ENCODE results near the gene CD58.

Gene CD58

DNA sequence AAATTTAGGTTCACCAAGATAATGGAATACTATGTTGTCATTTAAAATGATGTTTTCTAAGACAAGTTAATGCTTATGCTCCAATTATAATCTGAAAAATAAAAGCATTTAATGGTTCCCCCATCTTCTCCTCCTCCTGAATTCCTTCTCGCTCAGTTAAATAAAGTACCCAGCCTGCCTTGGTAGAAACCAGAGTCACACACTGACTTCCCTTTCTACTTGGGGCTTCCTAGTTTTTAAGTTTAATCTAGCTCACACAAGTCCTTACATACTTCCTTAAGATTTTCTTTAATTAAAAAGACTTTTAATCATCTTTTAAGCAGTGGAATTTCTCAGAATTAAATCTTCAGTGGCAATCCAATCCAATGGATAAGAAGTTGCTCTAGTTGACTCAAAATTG is 32.9 kb downstream of the CD58 start:
- DNase-seq, result peak; percentile 19

DNA sequence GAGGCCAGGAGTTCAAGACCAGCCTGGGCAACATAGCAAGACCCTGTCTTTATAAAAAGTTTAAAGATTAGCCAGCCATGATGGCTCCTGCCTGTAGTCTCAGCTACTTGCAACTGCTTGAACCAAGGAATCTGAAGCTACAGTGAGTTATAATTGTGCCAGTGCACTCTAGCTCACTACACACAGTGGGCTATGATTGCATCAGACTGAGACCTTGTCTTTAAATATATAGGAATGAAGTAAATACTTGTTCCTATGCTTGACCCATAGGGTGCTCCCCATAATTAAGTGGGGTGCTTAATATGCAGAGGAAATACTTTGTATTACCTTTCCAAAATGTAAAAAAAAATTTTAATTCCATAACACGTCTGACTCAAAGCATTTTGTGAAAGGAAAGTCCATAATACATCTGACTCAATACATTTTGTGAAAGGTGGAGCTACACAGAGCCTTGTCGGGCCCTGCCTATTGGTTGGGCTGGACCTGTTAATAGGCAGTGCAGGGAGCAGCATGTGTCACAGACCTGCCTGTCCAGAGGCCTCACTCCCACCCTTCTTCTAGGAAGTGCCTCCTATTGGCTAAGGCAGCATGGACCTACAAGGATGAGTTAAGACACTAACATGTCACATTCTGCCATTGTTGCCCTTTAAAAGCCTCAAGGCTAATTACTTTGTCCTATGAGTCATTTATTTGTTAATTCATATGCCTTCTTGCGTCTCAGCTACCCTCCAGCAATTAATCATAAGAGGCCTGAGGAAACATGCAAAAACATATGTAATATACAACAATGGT is 33.6 kb downstream of the CD58 start:
- DNase-seq, result peak; percentile 77

DNA sequence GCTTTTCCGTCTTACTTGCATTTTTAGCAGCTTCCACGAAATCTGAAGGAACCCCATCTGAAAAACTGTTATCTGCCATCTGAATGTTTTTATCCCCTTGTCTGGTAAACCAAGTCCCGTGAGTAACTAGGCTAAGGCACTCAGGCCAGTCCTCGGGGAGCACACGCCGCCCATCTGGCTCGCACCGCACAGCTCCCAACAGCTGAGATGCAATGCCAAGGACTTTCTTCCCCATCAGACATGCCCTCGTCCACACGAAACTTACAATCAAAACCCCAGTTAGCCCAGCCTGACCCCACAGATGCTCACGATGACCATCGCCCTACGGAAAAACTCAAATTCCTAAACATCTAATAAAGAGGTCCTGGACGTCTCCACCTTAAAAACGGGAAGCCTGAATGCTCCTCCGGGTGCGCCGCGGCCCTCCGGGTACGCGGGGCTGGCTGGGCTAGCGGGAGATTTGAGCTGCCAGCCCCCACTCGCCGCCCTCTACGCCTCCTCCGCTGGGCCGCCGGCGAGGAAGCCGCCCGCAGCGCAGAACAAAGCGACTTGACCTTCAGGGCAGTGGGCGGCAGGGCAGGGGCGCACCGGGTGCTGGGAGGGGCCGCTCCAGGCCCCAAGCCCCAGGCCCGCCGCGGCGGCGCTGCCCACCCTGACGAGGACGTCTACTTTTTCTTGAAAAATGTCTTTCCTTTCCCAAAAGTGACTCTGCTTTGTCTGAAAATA is 36.6 kb downstream of the CD58 start:
- no peak for DNase-seq

DNA sequence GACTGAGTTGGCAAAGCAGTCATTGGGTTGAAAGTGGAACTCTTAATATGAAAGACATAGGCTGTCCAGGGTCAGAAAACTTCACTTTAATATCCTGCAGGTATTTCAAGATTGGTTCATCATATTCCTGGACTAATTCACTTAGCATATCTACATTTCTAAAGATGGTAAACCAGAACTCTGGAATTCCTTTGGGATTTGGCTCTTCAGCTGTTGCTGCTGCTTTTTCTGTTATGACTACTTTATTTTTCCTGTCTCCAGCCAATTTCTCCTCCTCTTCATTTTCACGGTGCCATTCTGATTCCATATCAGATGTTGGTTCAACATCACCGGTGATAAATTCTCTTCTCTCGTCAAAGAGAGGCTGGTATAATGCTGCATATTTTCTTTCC is 37.4 kb downstream of the CD58 start:
- no peak for DNase-seq

DNA sequence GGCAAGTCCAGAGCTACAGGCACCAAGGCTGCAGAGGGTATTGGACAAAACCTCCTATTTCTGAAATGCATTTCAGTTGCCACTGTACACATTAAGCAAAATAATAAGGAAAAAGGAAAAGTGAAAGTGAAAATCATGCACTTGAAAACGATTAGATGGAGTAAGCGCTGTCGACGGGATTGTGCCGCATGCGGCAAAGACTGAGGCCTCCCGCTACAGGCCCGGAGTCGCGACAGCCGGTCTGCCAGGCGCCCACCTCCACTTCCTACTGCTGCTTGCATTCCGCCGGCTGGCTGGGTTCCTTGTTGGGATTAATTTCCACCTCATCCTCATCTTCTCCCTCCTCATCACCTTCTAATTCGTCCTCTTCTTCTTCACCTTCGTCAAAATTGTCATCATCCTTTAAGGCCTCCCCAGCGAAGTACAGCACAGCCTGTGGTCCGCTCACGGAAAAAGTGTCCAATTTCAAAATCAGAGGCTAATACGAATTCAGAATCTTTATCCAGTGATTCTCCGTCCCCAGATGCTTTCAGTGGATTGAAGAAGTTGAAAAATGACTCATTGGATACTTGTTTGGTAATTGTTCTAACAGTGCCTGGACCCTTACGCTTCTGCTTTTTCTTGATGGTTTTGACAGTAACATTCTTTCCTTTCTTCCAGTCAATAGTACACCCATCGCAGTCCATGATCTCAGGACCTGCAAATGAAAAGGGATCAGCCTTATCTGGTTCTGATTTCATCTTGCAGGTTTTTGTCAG is 38.0 kb downstream of the CD58 start:
- no peak for DNase-seq

DNA sequence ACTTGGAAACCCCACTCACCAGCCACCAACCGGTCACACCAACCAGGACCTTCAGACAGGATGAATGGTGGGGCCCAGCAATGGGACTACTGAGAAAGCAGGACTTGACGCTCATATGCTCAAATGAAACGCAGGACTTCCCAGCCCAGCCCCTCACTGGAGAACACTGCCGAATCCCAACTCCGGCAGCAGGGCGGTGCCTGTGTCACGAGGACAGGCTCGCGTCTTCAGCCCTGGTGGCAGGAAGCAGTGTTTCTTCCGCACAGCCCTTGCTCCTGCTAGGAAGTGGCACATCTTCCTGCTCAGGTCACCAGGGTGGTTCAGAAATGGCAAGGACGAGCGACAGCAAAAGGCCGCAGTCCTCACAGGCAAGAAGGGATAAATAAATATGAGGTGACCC is 38.9 kb downstream of the CD58 start:
- DNase-seq, result no peak

DNA sequence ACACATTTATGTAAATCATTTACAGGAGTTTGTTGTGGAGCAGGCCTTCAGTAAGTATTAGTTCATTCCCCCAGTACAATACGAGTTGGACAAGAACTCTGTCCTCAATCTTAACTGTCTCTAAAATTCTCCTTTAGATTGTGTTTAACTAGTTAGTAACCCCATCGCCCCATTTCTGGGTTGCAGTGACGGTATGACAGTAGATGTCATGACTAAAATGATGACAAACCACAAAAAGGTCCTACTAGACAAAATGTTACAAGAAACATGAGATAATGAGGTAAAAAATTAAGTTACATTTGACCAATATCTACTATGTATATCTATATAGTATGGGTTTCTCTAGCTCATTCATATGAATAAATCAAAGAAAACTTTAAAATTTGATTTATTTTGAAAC is 41.1 kb downstream of the CD58 start:
- no peak for DNase-seq

DNA sequence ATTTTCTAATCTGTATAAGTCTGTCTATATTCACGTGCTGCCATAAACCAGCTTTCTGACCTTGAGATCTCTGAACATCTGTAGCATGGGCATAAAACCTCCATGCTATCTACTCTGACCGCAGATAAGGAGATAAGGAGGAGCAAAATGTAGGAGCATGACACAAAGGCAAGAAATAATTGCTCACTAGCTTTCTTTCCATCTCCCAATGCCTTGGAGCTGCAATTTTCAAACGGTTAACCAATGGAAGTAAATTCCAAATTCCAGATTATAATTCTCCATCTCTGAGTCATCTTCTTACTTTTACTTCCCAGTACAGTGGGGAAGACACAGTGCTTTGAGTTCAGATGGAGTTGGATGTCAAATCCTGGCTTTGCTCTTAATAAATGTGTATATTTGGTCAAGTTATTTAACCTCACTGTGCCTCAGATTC is 41.6 kb downstream of the CD58 start:
- DNase-seq, result no peak

DNA sequence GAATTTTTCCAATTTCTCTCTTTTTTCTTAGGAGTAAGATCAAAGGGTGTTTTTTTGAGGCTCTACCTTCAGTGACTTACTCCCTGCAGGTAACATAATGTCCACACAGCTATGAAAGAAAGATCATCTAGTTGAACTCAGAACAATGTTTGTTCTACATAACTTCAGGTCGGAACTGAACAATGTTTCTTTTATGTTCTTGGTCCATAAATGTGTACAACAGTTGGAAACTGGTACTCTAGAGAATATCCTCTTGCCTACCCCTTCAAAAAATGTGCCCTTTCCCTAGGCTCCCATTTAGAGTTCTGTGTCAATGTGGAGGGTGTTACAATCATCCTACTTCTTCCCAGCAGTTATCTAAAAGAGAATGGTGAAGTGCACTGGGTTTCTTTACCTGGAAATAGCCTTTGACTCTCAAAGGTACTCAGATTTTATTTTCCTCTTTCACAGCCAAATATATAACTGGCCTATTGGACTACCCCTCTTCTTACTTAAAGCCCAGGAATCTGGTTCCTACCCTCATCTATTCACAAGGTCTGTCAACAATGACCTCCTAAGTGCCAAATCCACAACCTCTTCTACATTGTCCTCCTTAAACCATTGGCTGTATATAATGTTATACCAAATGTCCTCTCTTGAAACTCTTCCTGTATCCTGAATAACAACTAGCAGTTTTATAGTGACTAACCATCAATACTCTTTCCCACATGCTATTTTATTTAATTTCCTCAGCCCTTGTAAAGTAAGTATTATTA is 42.3 kb downstream of the CD58 start:
- no peak for DNase-seq

DNA sequence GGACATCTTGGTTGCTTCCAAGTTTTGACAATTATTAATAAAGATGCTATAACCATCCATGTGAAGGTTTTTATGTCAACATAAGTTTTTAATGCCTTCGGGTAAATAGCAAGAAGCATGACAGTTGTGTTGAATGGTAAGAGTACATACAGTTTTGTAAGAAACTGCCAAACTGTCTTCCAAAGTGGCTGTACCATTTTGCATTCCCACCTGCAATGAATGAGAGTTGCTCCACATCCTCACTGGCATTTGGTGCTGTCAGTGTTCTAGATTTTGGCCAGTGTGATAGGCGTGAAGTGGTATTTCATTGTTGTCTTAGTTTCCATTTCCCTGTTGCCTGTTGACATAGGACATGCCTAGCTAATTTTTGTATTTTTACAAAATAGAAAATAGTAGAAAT is 45.4 kb downstream of the CD58 start:
- no peak for DNase-seq

DNA sequence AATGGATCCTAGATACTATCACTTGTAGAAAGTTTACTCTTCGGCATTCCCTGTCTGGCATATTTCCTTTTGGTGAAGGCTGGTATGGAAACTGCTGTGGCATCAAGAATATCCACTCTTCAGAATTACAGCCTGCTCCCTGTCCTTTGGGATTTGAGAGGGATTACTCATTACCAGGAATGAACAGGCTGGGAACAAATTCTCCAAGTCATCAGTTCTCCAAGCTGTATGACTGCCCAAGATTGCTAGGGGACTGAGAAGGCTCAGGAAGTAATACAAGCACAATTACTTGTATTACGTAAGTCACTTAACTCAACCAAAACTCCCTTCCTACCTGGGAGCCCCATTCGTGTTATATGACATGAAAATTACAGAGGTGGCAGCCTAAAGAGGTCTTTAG is 49.6 kb downstream of the CD58 start:
- DNase-seq, result no peak

DNA sequence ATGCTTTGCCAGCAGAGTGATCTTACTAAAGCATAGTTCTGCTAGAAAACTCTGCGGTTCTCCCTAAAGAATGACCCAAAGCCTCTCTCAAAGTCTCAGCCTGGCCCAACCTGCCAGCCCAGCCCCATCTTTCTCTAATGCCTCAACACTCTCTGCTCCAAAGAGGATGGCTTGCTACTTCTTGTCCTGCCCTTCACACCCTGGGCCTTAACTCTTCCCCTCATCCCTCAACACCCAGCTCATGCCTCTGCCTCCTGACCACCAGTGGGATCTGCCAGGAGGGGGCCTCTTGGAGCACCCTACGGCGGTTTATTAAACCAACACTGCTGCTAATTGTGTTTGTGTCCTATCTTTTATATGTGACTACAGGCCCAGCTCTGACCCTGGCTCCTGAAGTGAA is 52.4 kb downstream of the CD58 start:
- DNase-seq, result no peak

DNA sequence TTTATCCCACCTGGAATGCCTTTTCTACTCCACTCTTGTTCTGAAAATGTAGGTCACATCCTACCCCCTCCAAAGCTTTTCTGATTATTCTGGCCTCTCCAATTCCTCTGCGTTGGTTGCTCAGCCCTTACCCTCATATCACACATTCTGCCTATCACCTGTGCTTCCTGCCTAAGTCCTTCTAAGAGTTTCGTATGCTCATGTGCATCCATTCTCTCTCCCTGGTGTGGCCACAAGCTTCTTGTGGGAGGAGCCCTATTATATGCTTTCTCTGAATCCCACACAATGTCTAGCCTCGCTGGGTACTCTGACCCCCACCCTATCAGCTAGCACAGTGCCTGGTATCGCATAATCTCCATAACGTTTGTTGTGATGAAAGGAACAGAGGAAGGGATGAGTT is 54.2 kb downstream of the CD58 start:
- DNase-seq, result no peak

DNA sequence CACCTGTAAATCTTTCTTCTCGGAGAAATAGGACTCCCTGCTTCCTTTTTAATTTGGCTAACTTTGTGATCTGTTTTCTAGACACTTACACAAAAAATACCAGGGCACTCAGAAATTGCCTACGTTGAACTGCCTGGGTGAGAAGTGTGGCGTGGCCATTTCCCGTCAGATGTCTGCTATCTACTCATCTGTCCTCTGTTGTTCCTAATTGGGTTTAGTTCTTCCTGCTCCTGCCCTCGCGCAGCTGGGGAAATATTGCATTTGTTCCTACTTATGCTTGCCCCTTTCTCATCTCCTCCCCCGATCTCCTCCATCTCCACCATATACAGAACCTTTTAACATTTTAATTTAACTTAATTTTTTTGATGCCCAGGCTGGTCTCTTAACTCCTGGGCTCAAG is 55.1 kb downstream of the CD58 start:
- DNase-seq, result no peak

DNA sequence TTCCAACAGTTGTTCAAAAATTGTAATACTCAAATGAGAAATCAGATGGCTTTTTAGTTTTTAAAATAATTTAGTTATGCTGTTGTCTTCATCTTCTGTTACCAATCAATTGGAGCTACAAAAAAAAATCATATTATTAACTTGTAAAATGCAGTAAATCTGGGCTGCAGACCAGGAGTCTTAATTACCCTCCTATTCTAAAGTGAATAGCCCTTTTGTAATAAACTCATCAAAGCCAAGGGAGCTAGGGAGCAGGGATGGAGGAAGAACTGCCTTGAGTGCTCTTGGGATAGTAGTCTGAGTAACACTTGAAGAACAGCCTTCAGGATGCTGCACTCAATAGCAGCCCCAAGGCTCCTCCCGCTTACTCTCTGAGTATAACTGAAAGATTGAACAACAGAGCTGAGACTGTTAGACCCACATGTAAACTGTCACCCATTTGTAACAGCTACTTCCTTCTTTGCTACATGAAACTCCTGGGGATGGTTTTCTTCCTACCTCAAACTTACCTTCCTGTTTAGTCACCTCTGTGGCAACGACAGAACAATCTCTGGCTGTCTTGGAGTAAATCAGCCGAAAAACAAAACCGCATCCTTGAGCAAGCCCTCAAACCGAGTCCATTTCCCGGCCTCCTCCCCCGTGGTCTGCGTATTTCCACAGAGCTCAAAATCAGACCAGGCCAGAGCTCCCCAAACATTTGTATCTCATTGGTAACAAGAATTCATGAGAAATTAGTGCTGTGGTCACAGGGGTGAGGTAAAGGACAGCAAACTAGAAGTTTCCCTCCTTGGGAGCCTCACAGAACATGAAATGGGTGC is 55.9 kb downstream of the CD58 start:
- DNase-seq, result no peak

DNA sequence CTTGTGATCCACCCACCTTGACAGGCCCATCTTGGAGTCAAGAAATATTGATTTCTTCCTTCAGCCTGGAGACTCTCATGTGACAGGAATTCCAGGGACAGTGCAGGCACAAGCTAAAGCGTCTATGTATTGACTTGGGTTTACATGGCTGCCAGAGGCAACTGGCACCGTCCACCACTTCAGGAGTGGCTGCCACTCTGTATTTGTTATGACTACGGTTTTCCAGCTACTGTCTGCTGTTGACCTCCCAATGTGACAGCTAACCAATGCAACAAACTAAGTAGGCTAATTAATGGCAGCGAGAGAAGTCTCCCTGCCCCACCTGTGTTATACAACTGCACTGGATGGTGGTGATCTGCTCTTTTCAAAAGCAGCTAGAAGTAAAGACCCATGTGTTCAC is 56.9 kb downstream of the CD58 start:
- DNase-seq, result no peak

DNA sequence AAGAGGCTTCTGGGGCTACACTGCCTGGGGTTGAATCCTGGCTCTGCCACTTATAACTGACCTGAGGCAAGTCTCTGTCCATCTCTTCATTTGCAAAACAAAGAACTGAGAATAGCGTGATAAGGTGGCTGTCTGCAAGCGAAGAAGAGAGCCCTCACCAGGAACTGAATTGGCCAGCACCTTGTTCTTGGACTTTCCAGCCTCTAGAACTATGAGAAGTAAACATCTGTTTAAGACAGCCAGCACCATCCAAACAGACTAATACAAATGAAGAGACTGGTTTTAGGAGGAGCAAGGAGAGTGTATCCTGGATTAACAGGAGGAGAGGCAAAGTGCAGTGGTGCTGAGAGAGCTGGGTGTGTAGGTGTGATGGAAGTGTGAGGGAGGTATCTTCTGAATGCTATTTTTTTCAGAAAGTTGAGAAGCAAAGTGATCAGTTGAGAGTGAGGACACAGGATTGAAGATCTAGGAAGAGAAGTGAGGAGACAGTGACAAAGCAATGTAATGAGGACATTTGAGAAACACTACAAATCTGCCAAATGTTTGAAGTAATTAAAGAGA is 59.3 kb downstream of the CD58 start:
- no peak for DNase-seq

DNA sequence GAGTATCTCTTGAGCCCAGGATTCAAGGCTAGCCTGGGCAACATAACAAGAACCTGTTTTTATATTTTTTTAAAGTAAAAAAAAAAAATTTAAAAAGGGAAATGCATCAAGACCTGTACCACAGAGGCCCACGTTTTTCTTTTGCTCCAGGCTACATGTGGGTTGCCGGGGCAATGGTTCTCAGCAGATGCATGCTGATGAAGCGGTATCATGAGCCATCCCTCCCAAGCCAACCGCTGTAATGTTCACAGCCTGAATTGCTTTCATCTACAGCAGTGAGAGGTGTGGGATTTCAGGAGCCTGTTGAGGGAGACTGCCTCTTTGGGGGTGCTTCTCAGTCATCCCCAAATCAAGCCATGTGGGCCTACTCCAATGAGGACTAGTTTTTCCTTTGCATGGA is 60.5 kb downstream of the CD58 start:
- peak; percentile 5 for DNase-seq

DNA sequence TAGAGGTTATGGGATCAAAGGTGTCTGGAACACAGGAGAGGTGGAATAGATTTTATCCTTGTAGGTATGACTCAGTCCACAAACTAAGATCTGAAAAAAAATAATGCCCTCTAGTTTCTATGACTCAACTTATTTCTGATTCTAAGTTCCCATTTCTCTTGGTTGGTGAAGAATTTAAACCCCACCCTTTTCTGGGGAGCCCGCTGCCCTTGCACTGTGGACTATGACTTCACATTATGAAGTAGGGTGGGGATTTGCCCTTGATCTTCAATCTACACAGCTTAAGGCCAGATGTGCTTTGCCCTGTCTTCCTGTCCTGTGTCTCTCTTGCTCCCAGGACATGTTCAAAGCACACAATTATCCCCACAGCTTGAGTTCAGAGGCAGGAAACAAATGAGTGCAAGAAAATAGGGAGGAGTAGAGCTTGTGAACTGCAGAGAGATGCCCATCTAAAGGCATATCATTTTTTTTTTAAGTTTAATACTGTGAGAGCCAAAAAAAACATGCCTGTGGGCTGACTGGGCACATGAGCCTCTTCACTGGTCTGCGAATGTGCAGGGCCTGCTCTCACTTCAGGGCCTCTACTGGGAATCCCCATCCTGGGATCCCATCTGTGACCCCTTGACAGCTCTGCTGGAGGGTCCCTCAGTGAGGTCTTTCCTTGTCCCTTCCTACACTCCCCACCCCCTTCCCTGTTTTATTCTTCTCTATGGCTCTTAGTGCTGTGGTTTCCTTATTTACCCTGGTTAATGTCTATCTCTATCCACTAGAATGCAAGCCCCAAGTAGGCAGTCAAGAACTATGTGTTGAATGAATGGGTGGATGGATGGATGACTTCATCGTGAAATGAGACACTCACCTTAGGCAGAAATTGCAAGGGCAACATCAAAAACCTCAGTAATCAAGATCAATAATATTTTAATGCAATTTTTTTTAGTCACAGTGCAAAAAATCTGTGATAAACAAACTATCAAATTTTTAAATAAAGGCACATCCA is 61.5 kb downstream of the CD58 start:
- peak; percentile 37 for DNase-seq
